Lower leg skin (tissue), 4 donors: ENCODE measurements around the gene HSF5. TPM values are rescaled to one million over a fixed set of nuclear protein-coding genes. Genes with fewer than 3 reads are reported as not detected.
"Not testable (repeated sequence)": the region's sequence is repeated elsewhere in the genome, so short reads cannot be mapped to it uniquely, and the experiment has no call there.

Experiments used
- DNase-seq, 2 donors: peaks; one replicate each; pipeline ENCODE4 v3.0.0-alpha.2; 2019; ENCODE audit warnings: low spot score in 2 of 2
- H3K4me3 ChIP-seq: fragments of 200-600 bp; sonication (generic); 2 replicates; pipeline ENCODE4 v1.5.1; 2017; ENCODE audit warnings: mild to moderate bottlenecking, low read depth; ENCODE audit not compliant: poor library complexity, severe bottlenecking
- POLR2A ChIP-seq, 2 donors: fragments of 450-650 bp; IDR thresholded peaks; one replicate each; pipeline ENCODE4 v1.6.1; 2016 to 2017; ENCODE audit warnings: antibody characterized with exemption in 2 of 2, mild to moderate bottlenecking in 1 of 2, moderate library complexity in 1 of 2
- WGBS, 2 donors: methylation state at CpG; one replicate each; pipeline ENCODE4 v1.1.5; 2018; 5-methylcytosine and 5-hydroxymethylcytosine counted together
- intact Hi-C: fragments of 100-400 bp; cut with DNase I; formaldehyde crosslinking; loops from one replicate; pipeline ENCODE4 v1.15.0; 2023; ENCODE audit warnings: low total_unique reads
- total RNA-seq, 4 donors: library from RNA; depleted of rRNA; stranded (reverse); fragments of >200 nt; gene quantifications; one replicate each; pipeline ENCODE4 v1.1.0, GENCODE V29; 2016
- TF ChIP-seq, protein P1 (sequence below), 3 donors: fragments of 450-650 bp; IDR thresholded peaks; one replicate each; pipeline ENCODE4 v1.5.1; 2016; ENCODE audit warnings: antibody characterized with exemption in 3 of 3, mild to moderate bottlenecking in 3 of 3, moderate library complexity in 2 of 3

The HSF5 gene
- total RNA-seq, 4 donors from 2014 or later: 0.08 to 0.10 TPM; not detected in 2

GRCh38 chr17:58507123-58507634 is 19.0 kb upstream of the HSF5 start:
- 93 to 94% methylated on average over 13 of the region's 13 CpGs for WGBS, 2 donors
- no peak for DNase-seq
- intact Hi-C loops: no loop called here
- TF ChIP-seq POLR2A (IDR thresholded peaks at IDR 0.05): no peak
- TF ChIP-seq, protein P1, sequence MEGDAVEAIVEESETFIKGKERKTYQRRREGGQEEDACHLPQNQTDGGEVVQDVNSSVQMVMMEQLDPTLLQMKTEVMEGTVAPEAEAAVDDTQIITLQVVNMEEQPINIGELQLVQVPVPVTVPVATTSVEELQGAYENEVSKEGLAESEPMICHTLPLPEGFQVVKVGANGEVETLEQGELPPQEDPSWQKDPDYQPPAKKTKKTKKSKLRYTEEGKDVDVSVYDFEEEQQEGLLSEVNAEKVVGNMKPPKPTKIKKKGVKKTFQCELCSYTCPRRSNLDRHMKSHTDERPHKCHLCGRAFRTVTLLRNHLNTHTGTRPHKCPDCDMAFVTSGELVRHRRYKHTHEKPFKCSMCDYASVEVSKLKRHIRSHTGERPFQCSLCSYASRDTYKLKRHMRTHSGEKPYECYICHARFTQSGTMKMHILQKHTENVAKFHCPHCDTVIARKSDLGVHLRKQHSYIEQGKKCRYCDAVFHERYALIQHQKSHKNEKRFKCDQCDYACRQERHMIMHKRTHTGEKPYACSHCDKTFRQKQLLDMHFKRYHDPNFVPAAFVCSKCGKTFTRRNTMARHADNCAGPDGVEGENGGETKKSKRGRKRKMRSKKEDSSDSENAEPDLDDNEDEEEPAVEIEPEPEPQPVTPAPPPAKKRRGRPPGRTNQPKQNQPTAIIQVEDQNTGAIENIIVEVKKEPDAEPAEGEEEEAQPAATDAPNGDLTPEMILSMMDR (IDR thresholded peaks at IDR 0.05): no peak
- no peak overlapping the region for H3K4me3 ChIP-seq

DNA sequence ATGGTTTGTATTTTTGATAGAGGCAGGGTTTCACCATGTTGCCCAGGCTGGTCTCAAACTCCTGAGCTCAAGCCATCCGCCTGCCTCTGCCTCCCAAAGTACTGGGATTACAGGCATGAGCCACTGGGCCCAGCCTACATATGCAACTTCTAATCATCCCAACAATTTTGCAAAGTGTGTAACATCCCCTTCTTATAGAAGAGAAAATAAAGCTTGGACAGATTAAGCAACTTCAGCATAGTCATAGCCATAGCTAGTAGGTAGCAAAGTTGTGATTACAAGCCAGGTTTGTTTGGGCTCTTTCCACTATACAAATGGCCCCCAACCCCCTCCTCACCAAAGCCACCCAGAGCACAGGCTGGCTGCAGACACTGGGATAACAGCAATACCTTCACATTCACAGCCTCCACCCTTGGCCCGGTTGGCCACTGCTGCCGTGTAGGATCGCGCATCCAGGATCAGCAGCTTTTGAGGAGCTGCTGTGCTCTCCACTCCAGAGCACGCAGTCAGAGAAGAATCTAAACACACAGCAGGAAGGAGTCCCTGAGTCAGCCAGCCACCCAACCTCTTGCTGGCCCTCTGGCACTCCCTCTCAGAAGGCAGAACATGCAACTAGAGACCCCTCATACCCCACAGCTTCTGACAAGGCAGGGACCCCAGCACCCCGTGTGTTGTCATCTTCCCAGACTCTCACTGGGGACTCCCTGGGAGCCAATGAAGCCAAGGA is 18.3 kb upstream of the HSF5 start:
- TF ChIP-seq POLR2A (IDR thresholded peaks at IDR 0.05): no peak
- TF ChIP-seq, protein P1 (IDR thresholded peaks at IDR 0.05): no peak
- H3K4me3 ChIP-seq: no peak overlapping the region
- no peak for DNase-seq
- intact Hi-C loops: no loop called here
- WGBS, 2 donors: 89% methylated on average over 6 to 7 of the region's 7 CpGs

GRCh38 chr17:58504826-58505351 is 16.7 kb upstream of the HSF5 start:
- TF ChIP-seq, protein P1 (IDR thresholded peaks at IDR 0.05): no peak
- no peak for TF ChIP-seq POLR2A (IDR thresholded peaks at IDR 0.05)
- 73 to 79% methylated on average over 11 of the region's 11 CpGs for whole genome bisulfite sequencing, 2 donors
- H3K4me3 ChIP-seq: no peak overlapping the region
- intact Hi-C loops: no loop called here
- DNase-seq: peak in 1 of 2 donors; percentile 39

- H3K4me3 ChIP-seq: no peak overlapping the region
- 89 to 93% methylated on average over 8 of the region's 8 CpGs for WGBS, 2 donors
- DNase-seq: no peak
- TF ChIP-seq, protein P1 (IDR thresholded peaks at IDR 0.05): no peak
- TF ChIP-seq POLR2A (IDR thresholded peaks at IDR 0.05): no peak
- intact Hi-C loops: no loop called here
Measured at GRCh38 chr17:58503866-58504265, 15.7 kb upstream of the HSF5 start.

GRCh38 chr17:58503134-58503533 is 14.9 kb upstream of the HSF5 start:
- H3K4me3 ChIP-seq, DNase-seq, intact Hi-C loops: not testable (repeated sequence)
- 92 to 93% methylated on average over 6 of the region's 6 CpGs for WGBS, 2 donors

GRCh38 chr17:58501451-58501850 is 13.2 kb upstream of the HSF5 start:
- intact Hi-C loops: no loop called here
- no peak for DNase-seq
- no peak for TF ChIP-seq POLR2A (IDR thresholded peaks at IDR 0.05)
- TF ChIP-seq, protein P1 (IDR thresholded peaks at IDR 0.05): no peak
- no peak overlapping the region for H3K4me3 ChIP-seq
- WGBS, 2 donors: 93 to 97% methylated on average over 7 of the region's 7 CpGs
